T follicular helper cell (primary cell): ENCODE data around the gene KAT14.
"Not testable (repeated sequence)": the region's sequence is repeated elsewhere in the genome, so short reads cannot be mapped to it uniquely, and the experiment has no call there.

Experiments
- DNase-seq: peaks from one replicate; pipeline ENCODE4 v3.0.0-alpha.2; 2020; ENCODE audit warnings: low read depth

Gene KAT14

DNA sequence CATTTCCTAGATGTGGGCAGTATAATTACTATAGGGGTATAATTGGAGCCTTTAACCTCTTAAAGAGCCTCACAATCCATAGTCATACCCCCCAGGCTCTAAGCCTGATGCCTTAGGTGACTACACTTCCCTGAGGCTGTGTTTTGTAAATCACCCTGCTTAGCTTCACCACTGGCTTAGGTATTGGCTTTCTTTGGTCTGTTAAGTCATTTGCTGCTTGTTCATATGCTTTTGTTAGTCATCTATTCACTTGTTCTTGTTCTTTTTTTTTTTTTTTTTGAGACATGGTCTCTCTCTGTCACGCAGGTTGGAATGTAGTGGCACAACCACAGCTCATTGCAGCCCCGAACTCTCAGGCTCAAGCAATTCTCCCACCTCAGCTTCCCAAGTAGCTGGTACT, 26.7 kb downstream of the KAT14 start:
- no peak for DNase-seq

DNA sequence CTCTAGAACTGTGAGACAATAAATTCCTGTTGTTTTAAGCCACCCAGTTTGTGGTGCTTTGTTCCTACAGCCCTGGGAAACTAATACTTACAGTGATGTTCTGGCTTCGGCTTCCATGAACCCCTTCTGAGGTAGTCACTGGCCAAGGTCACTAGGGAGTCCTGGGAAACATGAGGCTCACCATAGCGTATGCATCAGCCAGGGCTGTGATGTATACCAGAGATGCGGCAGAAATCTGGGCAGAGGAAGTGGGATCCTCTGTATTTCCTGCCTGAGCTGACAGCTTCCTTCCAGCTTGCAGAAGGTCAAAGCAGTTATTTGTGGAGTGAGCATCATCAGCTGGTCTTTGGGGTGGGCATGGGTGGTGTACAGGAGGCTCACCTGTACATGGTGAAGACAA, 27.9 kb downstream of the KAT14 start:
- DNase-seq: no peak

DNA sequence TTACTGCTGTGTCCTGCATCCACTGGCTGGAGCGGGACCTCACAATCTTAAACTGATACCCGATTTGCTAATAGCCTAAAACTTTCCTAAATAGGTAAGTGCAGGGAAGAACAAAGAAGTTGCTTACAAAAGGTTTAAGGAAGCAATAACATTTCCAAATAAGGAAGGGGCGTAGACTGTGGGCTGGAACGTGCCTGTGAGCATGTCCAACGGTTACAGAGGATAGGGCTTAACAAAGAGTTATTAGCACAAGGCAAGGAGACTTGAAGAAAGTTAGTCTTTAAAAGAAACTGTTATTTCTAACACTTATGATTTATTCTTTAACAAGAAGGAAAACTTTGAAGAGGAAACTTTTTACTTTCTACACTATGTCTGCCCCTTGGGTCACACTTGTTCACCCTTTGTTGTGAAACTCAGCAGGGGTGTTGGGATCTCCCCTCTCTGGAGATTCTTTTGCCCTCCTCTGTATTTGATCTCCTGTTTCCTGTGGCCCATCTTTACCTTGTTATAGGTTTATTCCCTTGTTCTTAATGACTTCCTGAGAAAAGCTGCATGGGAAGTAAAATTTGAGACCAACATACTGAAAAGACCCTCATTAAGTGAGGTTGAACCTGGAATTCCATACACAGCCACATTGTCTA, 28.7 kb downstream of the KAT14 start:
- DNase-seq: no peak

- no peak for DNase-seq
Observed at GRCh38 chr20:18166950-18167349, 29.3 kb downstream of the KAT14 start.

DNA sequence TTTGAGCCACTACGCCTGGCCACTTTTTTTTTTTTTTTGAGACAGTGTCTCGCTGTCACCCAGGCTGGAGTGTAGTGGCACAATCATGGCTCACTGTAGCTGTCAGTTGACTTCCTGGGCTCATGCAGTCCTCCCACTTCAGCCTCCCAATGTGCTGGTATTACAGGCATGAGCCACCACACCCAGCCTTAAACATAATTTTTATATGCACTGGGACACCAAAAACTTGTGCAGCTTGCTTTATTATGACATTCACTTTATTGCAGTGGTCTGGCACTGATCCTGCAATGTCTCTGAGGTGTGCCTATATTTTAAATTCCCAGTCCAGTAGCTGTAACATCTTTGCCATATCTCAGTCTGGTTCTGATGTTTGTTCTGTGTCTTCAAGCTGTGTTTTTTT, 34.7 kb downstream of the KAT14 start:
- no peak for DNase-seq

- DNase-seq: no peak
Observed at GRCh38 chr20:18174906-18175683, 37.4 kb downstream of the KAT14 start.

- DNase-seq: no peak
Observed at GRCh38 chr20:18176318-18176785, 38.7 kb downstream of the KAT14 start.

- not testable (repeated sequence) for DNase-seq
Observed at GRCh38 chr20:18180366-18180765, 42.7 kb downstream of the KAT14 start.

DNA sequence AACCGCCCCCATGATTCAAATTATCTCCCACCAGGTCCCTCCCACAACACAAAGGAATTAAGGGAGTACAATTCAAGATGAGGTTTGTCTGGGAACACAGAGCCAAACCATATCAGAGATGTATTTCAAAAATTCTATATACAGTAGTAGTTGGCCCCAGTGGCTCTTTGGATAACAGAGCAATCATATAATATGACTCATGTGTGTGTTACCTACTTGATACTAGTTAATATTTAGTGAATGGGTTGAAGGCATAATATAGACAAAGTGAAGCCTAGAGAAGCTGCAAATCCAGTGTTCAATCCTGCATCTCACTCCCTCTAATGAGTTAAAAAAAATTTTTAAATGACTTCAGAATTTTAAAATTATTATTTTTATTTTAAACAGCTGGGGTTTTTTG, 43.2 kb downstream of the KAT14 start:
- DNase-seq: no peak

- DNase-seq: no peak
Observed at GRCh38 chr20:18187020-18187419, 49.4 kb downstream of the KAT14 start.

GRCh38 chr20:18188434-18188833, 50.8 kb downstream of the KAT14 start:
- no peak for DNase-seq

DNA sequence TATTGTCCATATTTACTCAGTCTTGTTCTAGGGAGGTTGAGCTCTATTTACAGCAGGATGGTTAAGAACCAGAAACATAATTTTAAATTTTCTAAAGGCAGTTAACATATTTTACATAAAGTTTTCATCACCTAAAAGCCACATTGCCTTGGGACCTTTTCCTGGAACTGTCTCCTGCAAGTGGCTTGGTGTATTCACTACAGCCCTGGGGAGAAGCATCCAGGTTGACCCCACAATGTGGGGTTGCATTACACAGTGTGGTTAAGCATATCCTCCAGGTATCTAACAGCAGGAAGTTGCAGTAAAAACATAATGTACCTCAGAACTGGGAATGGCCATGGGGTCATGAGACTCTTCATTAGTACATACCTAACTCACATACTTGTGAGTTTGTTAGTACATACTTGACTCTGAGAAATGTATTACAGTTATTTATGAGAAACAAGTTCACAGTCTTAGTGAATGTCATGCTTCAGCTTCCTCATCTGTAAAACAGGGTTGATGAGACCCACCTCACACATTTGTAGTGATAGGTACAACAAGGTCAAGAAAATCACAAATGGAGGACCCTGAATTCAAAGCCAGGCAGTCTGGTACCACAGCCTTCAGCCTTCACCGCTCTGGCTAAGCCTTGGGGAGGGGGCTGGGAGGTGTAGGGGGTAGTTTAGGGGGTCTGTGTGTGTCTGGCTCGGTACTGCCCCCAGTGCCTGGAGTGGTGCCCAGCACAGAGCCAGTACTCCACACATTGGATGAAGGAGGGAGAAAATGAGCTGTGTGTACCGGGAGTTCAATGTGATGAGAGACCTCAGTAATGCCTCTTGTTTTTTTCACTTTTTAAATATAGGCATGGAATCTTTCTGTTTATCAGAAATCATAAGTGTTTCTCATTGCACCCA, 52.9 kb downstream of the KAT14 start:
- DNase-seq: no peak

DNA sequence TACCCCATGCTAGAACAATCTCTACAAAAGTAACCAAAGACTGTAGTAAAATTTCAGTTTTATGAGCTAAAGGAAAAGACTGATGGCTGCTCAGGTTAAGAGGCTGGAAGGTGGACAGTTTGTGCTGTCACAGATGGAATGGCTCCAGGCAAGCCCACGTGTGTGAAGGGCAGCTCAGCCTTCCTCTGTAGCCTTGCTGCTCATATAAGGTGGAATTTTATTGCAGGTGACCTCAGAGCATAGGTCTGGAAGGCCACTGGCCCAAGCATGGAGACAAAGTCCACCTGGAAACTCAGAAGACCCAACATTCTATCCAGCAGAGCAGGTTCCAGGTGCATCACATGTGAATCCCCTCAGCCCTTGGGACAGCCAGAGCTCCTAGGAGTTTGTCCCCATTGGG, 53.6 kb downstream of the KAT14 start:
- no peak for DNase-seq

DNA sequence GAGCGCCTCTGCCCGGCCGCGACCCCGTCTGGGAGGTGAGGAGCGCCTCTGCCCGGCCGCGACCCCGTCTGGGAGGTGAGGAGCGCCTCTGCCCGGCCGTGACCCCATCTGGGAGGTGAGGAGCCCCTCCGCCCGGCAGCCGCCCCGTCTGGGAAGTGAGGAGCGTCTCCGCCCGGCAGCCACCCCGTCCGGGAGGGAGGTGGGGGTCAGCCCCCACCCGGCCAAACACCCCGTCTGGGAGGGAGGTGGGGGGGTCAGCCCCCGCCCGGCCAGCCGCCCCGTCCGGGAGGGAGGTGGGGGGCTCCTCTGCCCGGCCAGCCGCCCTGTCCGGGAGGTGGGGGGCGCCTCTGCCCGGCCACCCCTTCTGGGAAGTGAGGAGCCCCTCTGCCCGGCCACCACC, 56.8 kb downstream of the KAT14 start:
- not testable (repeated sequence) for DNase-seq

- no peak for DNase-seq
Observed at GRCh38 chr20:18195931-18196330, 58.3 kb downstream of the KAT14 start.

GRCh38 chr20:18197382-18198070, 59.9 kb downstream of the KAT14 start:
- no peak for DNase-seq

GRCh38 chr20:18202966-18203365, 65.3 kb downstream of the KAT14 start:
- DNase-seq: no peak

DNA sequence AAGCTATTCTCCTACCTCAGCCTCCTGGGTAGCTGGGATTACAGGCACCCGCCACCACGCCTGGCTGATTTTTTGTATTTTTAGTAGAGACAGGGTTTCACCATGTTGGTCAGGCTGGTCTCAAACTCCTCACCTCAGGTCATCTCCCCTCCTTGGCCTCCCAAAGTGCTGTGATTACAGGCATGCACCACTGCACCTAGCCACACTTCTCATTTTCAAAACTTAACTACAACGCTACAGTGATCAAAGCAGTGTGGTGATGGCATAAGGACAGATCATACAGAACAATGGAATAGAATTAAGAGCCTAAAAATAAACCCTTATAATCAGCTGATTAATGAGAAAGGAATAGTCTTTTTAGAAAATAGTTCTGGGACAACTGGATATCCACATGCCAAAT, 66.0 kb downstream of the KAT14 start:
- not testable (repeated sequence) for DNase-seq

DNA sequence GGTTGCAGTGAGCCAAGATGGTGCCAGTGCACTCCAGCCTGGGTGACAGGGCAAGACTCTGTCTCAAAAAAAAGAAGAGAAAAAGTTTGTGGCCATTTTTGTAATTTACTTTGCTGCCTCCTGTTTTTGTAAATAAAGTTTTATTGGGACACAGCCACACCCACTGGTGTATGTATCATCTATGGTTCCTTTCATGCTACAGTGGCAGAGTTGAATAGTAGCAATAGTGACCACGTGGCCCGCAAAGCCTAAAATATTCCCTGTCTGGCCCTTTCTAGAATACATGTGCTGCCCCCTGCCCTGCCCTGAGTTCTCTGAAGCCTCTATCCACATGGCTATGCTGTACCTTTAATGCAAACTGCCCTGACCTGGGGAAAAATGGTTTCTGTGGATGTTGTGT, 75.3 kb downstream of the KAT14 start:
- no peak for DNase-seq

- no peak for DNase-seq
Observed at GRCh38 chr20:18215566-18215965, 77.9 kb downstream of the KAT14 start.

GRCh38 chr20:18218280-18218679, 80.6 kb downstream of the KAT14 start:
- DNase-seq: no peak

DNA sequence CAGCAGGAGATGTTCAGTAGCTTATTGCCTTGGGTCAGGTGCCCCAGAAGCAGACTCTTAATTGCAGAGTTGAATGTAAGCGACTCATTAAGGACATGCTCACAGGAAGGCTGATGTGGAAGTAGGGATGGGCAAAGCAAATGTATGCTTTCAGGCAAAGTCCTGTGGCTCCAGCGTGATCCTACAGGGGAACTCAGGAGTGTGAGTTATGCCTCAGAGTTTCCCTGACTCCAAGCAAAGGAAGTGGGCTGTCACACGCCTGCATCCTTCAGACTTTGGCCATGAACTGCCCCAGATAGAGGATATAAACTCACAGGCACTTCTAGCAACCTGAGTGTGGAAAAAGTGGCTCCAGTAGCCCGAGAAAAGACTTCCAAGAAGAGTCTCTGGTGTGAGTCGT, 85.7 kb downstream of the KAT14 start:
- no peak for DNase-seq
